ENCODE data around the gene HPX.

GRCh38 chr11:6452219-6452618 is 11.4 kb upstream of the HPX start:
- TF ChIP-seq PATZ1 (CRISPR knock-in tag; IDR thresholded peaks at IDR 0.05; ENCODE audit: borderline replicate concordance) (no peak), CREB5 (CRISPR knock-in tag; IDR thresholded peaks at IDR 0.05; ENCODE audit: low read depth) (no peak), ZFP3 (CRISPR knock-in tag; IDR thresholded peaks at IDR 0.05) (no peak), ZNF70 (CRISPR knock-in tag; IDR thresholded peaks at IDR 0.05) (no peak), PPARA (CRISPR knock-in tag; IDR thresholded peaks at IDR 0.05; ENCODE audit: borderline replicate concordance) (no peak), SNAI2 (CRISPR knock-in tag; IDR thresholded peaks at IDR 0.05) (no peak), POU6F1 (CRISPR knock-in tag; IDR thresholded peaks at IDR 0.05; ENCODE audit: borderline replicate concordance, low read depth) (no peak), ZC3H10 (CRISPR knock-in tag; IDR thresholded peaks at IDR 0.05) (no peak), ZFP30 (CRISPR knock-in tag; IDR thresholded peaks at IDR 0.05) (no peak), CSDC2 (CRISPR knock-in tag; IDR thresholded peaks at IDR 0.05) (no peak)

Data from SK-N-SH treated with all-trans-retinoic acid at 6 μM for 48 hours (cell line).